T-helper 2 cell treated with Interferon-gamma antibody and Interleukin-4, amounts not matched to agents 100 ng/mL and 5 ng/mL, for 36 hours (primary cell): ENCODE data around the gene SKI. TPM values are rescaled to one million over a fixed set of nuclear protein-coding genes. Genes with fewer than 3 reads are reported as not detected.

Experiments used
- intact Hi-C: fragments of 100-400 bp; cut with micrococcal nuclease; formaldehyde crosslinking; loops from one replicate; pipeline ENCODE4 v1.15.1; 2023
- total RNA-seq: library from RNA; stranded (reverse); gene quantifications from 2 replicates; pipeline ENCODE4 v1.2.3, GENCODE V29; 2022

Gene SKI
- total RNA-seq, 1 donor from 2014 or later: 61.6 TPM

DNA sequence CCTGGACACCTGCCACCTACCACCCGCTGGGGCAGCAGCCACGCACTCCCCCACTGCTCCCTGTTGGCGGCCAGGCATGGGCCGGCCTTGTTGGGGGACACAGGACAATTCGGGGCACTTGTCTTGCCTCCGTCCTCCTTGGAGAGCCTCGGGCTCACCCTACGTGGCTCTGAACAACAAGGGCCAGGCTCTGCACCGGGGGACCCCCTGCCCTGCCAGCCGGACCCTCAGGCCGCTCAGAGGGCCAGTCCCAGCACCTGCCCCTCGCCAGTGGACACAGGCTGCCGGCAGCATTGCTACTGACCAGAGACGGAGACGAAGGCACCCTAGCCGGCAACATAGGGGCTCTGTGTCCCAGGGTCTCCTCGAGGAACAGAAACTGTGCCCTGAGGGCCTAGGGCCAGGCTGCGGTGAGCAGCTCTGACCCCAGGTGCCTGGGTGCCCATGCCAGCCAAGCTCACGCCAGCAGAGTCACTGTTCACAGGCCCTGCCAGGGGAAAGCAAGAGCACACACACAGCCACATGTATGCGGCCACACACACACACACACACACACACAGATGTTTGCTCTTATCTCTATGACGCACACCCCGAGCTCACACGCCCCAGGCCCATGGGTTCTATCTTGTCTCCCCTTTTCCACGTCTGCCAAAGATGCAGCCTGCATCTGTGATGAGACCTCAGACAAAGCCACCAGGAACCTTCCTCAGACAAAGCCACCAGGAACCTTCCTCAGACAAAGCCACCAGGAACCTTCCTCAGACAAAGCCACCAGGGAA is 117.4 kb downstream of the SKI start:
- intact Hi-C loops: no loop called here

DNA sequence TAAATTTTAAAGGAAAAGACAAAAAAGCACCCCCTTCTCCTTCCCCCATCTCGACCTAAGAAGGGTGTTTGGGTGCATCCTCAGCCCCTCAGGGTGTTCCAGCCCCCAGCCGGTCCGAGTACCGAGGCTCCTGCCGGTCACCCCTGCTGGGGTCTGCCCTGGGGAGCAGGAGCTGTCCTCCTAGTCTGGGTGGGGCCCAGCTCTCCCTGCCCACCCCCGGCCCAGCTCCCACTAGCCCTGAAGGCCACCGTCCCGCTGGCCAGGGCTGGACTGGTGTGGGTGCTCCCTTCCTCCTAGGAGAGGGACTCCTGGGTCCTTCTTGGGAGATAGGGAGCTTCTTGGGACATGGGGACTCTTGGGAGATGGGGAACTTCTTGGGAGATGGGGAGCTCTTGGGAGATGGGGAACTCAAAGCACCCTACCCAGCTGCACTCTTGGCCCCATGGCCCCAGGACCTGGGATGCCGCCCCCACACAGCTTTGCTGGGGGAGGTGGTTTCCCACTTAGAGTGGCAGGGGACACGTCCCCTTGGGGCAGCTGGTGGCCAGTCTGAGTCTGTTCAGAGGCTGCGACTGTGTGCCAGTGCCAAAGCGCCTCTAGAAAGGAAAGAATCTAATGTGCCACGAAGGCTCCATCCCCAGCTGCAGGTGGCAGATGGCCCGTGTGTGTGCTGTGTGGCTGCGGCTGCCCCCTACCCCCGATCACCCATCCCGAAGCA is 118.7 kb downstream of the SKI start:
- intact Hi-C loops: no loop called here

DNA sequence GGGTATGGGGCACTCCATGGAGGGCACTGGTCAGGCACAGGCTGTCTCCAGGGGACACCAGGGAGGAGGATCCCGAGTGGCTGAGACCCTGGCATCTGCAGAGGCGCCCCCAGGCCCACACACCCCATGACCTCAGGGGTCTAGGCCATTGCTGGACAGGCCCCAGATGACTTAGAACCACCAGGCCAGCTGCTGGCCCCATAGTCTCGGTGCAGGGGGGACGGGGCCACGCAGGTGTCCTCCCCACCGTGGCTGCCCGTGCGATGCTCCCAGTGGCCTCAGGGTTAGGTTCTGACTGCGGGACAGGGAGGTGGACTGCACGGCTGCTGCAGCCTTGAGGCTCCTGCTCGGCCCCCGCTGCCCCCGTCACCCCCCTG is 119.3 kb downstream of the SKI start:
- intact Hi-C loops: no loop called here

DNA sequence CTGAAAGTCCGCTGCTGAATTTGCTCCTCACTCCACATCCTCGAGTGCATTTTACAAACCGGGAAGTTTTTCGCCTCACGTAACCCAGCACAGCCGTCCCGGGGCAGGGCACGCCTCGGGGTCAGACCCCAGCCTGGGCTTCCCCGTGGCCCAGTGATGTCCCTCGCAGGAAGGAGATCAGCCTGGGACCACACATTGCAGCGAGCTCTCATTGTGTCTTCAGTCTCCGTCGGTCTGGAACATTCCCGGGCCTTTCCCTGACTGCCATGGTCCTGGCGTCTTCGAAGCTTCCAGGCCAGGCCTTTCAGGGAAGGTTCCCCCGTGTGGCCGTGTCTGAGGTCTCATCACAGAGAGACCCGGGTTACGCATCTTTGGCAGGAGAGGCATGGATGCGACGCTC is 119.8 kb downstream of the SKI start:
- intact Hi-C loops: no loop called here

DNA sequence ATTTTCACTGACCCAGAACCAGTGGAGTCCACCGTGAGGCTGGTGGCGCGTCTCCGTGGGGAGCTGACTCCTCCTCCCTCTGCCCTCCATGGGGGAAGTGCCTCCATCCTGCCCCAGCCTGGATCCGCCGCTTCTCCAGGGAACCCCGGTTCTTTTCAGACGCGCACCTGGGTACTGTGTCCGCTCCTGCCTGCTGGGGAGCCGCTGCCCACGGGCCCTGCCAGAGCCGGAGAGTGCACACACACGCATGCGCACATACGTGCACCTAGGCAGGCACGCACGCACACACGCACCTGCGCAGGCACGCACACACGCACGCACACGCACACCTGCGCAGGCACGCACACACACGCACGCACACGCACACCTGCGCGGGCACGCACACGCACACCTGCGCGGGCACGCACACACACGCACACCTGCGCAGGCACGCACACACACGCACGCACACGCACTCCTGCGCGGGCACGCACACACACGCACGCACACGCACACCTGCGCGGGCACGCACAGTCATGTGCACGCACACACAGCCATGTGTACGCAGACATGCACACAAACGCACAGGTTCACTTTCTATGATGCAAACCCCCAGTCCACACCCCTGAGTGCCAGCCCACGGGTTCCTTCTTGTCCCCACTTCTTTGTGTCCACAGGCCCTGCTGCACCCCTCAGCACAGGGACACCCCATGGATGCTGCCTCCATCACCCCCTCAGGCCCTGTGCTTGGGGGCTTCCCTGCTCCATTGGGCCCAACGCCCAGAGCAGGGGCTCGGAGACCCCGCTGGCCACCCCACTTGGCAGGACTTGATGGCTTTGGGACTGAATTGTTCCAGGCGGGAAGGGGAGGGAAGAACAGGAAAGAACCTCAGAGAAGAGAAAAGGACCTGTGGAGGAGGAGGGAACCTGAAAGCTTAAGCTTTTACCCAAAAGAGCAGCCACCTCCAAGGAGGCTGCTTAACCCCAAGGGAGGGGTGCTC is 120.5 kb downstream of the SKI start:
- intact Hi-C loops: no loop called here

DNA sequence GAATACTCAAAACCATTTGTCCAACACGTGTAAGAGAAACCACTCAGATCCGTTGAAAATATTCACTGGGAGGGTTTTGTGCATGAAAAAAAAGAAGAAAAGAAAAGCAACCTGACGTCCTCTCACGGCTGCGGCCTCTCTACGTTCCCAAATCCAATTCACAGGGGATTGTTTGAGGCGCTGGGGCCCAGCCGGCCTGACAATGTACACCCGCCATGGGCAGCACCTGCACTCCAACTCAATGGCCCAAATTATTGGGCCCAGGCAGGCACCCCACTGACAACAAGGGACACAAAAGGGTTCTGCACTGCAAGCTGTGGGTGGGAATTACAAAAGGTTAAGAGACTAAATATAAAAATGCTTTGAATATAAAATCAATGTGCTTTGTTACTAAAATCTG is 121.7 kb downstream of the SKI start:
- intact Hi-C loops: no loop called here

DNA sequence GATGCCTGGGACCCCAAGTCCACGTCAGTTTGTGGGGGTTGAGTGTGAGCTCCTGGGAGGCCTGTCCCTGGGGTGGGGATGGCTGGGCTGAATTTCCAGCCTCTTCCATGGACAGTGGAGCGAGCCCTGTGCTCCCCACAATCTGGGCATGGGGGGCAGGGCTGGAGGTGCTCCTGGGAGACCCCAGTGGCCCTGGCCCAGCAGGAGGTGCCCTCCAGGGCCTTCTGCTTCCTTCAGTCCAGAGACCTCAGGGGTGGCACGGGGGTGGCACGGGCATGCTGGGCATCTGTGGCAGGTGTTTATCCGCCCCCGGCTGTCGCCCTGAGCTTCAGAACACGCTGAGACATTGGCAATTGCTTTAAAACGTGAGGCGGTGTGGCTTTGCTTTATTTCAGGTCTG is 122.4 kb downstream of the SKI start:
- intact Hi-C loops: no loop called here

DNA sequence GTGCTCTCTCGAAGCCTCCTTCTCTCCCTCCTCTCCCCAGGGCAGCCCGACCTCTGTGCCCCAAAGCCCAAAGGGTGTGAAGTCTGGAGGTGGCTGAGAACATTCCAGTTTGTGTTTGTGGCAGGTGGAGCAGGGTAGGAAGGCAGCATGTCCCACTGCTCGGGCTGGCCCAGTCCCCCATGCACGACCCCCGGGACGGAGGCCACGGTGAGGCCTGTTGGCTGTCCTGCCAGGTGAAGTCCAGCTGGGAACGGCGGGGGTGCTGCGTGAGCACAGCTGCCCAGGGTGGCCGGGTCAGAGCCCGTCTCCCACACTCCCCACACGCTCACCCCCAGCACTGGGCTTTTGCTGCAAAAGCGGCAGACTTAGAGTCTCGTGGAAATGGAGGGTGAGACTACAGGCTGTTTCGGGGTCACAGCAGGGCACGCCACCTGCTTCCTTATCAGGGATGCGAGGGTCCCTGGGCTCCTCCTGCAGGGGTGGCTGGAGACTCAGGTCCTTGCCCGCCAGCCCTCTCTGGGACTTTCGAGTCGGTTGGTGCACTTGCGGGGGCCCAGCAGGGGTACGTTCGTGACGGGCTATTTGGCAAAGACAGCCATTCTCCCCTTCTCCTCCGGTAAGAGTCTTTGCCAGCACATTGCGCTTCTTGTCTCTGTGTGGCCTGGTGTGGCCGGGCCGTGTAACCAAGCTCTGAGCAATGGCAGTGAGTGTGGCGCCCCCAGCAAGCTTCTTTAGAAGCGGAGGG is 123.0 kb downstream of the SKI start:
- intact Hi-C loops: no loop called here

DNA sequence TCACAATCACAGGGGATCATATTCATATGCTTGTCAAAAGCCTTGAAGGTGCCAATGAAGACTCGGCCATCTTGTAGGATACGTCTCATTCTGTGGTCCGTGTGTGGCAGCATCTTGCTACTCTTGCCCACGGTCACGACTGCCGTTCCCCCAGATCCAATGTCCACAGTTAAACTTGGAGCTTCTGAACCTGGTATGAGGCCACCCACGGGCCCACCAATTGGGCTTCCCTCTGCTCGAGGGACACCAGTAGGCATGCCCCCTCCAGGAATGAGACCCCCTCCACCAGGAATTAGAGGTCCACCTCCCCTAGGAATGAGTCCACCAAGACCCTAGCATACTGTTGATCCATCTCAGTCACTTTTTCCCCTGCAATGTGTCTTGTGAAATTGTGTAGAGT is 123.6 kb downstream of the SKI start:
- intact Hi-C loops: no loop called here

DNA sequence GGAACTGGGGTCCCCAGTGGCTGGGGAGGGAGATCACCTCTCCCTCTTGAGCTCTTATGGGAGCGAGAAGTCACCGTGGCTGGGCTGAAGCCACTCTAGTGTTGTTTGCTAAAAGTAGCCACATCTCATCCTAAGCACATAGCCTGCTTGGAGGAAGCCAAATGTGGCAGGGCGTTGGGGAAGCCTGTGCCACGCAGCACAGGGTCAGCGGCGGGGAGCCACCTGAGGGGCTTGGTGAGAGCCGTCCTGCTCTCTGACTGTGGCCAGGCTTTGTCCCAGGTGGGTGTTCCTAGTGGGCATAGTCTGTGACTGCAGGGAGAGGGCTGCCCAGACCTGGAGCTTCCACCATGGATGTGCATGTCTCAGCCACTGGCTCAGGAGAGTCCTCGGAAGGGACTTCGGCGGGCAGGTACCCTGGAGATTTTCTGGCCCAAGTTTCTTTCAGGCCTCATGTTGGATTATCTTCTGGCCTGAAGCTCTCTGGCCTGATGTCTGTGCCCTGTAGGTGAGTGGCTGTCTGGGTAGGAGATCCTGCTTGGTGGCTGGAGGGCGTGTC is 124.3 kb downstream of the SKI start:
- intact Hi-C loops: no loop called here

DNA sequence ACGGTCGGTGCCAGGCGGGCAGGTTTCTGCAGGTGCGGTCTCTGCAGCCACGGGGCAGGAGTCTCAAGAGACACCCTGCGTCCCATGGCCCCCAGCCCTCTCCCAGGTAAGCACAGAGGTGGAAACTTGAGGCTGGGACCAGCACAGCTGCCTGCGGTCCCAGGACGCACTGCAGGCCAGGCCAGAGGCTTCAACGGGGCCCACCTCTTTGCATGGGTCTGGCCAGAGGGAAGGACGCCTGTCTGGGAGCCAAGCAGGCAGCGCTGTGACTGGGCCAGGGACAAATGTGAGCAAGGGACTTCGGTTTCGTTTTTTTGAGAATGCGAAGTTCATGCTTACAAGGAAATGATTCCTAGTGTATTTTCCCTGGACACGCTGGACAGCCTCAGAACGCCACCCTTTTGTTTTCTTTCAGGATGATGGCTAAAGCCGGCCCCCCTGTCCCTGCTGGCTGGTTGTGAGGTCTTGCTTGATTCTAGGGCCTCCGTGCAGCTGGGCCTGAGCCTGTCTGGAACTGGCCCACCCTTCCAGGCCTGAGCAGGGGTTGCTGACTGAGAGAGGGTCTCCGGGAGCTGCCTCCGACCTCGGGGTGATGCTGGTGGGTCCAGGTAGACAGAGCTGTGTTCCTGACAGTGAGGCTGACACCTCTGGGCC is 124.9 kb downstream of the SKI start:
- intact Hi-C loops: no loop called here

DNA sequence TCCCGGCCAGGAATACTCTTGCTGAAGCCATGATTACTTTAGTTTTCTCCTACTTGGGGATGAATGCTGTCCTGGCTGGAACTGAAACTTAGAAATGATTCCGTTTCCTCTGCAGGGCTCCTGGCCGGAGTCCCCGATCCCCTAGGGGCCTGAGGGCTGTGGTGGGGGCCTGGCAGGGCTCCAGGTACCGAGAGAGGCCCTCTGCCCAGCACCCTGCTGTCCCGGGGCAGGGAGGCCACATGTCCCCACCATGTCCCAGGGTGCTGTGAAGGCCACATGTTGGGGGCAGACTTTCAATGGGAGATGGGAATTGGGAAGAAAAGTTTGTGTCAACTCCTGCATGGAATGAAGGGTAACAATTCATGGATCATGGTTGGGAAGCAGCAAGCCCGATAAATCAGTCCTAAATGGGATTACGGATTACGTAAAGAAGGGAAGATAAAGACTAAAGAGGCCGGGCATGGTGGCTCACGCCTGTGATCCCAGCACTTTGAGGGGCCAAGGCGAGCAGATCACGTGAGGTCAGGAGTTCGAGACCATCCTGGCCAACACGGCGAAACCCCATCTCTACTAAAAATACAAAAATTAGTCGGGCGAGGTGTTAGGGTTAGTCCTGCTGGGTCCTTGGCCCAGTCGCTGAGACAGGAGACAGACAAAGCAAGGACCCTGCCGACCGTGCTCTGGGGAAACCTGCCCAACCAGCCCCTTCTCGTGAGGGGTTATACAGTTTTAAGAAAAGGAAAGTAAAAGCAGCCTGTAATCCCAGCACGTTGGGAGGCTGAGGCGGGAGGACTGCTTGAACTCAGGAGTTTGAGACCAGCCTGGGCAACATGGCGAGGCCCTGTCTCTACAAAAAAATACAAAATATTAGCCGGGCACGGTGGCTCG is 125.7 kb downstream of the SKI start:
- intact Hi-C loops: no loop called here

DNA sequence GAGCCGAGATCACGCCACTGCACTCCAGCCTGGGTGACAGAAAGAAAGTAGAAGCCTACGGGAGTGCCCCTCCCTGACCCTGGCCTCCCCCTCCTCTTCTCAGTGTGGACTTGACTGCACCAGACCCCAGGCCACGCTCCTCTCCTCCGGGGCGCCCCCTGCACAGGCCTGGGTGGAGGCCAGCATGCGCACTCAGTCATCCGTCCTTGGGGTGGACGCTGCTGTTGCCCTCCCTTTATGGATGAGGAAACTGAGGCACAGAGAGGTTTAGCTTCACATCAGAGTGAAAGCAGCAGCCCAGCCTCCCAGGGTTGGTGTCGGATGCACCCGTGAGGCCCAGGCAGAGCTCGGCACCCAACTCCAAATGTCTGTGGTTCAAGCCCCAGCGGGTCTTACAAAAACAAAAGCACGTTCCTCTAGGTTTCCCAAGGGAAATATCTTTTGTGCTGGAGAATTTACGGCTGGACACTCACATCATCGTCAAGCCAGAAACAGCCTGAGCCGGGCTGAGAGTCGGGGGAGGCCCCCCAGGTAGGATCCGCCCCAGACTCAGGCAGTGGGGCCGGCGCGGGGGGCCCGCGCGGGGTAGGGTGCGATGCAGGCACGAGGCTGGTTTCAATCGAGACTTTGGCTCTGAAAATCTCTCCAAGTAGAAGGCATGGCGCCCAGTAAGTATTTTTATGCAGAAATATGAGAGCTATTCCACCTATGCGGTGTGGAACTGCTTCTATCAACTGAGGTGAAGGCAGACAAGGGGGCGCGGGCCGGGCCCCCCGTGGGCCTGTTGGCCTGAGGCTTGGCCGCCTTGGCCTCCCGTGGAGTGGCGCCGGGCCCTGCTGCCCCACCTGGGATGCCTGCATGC is 126.6 kb downstream of the SKI start:
- intact Hi-C loops: no loop called here

DNA sequence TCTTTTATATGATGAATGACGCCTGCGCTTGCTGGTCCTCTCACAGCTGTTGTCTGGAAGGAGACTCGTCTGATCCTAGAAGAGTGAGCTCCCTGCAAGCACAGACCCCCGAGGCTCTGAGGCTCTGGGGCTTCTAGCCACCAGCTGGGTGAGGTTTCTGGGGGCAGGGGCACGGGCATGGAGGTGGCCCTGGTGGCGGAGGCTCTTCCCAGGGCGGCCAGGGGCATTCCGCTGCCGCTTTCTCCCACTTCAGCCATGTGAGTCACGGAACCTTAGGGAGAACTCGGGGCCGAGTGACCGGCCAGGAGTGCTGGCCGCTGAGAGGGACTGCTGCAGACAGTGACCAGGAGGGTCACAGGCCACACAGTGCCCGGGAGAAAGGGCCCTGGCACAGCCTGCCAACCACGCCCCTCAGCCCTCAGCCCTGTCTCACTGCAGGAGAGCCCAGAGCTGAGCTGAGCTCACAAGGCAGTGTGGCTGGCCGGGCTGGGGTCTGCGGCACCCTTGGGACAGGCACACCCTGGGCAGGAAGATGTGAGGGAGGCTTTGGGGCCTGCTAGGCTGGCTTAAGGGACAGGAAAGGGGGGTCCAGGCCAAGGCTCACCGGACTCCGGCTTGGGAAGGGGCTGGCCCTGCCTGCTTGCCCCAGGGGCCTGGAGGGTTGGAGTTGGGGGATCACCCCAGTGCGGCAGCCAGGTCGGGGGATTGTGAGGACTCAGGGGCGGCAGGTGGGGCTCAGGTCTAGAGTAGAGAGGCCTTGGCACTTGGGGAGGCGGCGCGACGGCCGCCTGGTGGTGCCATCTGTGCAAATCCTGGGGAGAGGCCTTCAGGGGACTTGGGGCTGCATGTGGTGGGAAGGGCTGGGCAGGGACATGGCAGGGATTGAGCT is 127.5 kb downstream of the SKI start:
- intact Hi-C loops: no loop called here

DNA sequence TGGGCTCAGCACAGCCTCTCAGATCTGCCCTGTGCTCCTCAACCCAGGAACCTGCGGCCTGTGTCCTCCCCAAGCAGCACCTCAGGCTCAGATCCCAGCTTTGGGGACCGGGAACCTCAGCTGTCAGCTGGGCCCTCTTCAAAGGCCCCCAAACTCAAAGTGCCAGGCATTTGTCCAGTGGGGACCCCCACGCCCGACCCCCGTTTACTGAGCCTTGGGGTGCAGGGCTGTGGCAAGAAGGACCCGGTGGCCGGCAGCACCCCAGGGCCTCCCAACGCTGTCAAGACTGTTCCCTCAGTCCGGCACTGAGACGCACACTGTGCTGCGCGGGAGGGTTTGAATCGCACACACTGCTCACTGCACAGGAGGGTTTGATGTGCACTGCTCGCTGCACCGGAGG is 128.3 kb downstream of the SKI start:
- intact Hi-C loops: no loop called here

DNA sequence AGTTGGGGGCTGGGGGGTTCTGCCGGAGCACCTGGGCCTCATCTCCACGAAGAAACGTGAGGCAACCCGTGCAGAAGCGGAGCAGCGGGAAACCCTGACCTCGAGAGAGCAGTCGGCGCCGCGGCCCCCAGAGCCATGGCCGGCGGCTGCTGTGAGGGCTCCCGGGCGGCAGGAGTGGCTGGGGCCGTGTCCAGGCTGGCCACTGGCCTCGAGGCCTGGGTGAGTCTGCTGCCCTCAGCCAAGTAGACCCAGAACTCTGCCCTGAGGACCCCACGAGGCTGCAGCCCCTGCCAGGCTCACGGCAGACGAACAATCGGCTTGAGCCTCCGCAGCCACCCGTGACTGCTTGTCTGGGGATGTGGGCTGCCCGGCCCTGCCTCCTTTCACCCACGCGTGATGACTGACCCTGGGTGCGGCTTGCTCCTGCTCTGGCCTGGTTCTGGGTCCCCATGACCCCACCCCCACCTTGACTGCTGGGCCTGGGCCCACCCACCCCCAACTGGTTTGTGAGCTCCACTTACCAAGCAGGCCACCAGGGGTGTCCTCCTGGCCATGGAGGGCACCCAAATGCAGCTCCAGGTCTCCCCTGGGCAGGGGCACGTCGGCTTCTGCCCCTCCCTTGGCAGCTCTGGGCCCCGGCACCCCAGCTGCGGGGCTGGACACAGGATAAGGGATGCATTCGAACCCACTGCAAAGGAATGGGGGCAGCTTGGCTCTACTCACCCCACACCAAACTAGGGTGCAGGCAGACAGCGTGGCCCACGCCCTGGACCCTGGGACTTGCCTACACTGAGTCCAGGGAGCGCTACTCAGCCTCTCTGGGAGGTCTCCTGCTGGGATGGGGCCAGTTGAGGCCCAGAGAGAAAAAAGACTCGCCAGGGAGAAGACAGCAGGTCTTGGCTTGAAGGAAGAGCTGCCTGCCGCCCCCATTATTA is 129.1 kb downstream of the SKI start:
- intact Hi-C loops: no loop called here
